Chondrocyte (in vitro differentiated cells): Measurements from ENCODE around the gene AHI1. TPM values are rescaled to one million over a fixed set of nuclear protein-coding genes. Genes with fewer than 3 reads are reported as not detected.

Experiments
- DNase-seq: peaks from one replicate; pipeline ENCODE4 v3.0.0; 2021; ENCODE audit warnings: mixed read lengths, low spot score
- H3K27ac Mint-ChIP-seq: one replicate; pipeline ENCODE4 v1.8.0; 2021; ENCODE audit warnings: mild to moderate bottlenecking, moderate library complexity, mixed read lengths; ENCODE audit not compliant: unreplicated experiment
- H3K27me3 Mint-ChIP-seq: 2 replicates; pipeline ENCODE4 v1.8.0; 2021; ENCODE audit warnings: low read depth, mixed read lengths
- H3K36me3 Mint-ChIP-seq: 2 replicates; pipeline ENCODE4 v1.8.0; 2021; ENCODE audit warnings: low read depth, mixed read lengths
- H3K4me1 Mint-ChIP-seq: 2 replicates; pipeline ENCODE4 v1.8.0; 2021; ENCODE audit warnings: low read depth, mild to moderate bottlenecking, mixed read lengths
- H3K4me3 Mint-ChIP-seq: one replicate; pipeline ENCODE4 v1.8.0; 2021; ENCODE audit warnings: mild to moderate bottlenecking, moderate library complexity, mixed read lengths; ENCODE audit not compliant: unreplicated experiment
- H3K9me3 Mint-ChIP-seq: 2 replicates; pipeline ENCODE4 v1.8.0; 2021; ENCODE audit warnings: low read depth, mixed read lengths
- CTCF ChIP-seq: fragments of 200-600 bp; sonication (generic); IDR thresholded peaks from 2 replicates; pipeline ENCODE4 v1.5.0; 2021; ENCODE audit warnings: antibody characterized with exemption, mild to moderate bottlenecking, moderate library complexity
- total RNA-seq: library from RNA; stranded (reverse); gene quantifications from 3 replicates; pipeline ENCODE4 v1.2.1, GENCODE V29; 2021

AHI1 gene
- total RNA-seq, 1 donor from 2014 or later = 14.8 TPM

GRCh38 chr6:135481783-135482369 lies 15.7 kb downstream of the AHI1 start:
- Mint-ChIP-seq H3K36me3 (peaks cover 51% of the 10 kb centered on the region), H3K4me1 (no peaks in the 10 kb centered on the region), H3K9me3 (peaks cover 29% of the 10 kb centered on the region), H3K27ac (no peak overlapping the region), H3K4me3 (no peak overlapping the region), H3K27me3 (no peaks in the 10 kb centered on the region)
- no peak for TF ChIP-seq CTCF
- DNase-seq = no peak

GRCh38 chr6:135479601-135480000 lies 17.9 kb downstream of the AHI1 start:
- Mint-ChIP-seq H3K9me3 (peaks cover 27% of the 10 kb centered on the region), H3K27ac (no peak overlapping the region), H3K27me3 (no peaks in the 10 kb centered on the region), H3K4me1 (no peaks in the 10 kb centered on the region), H3K36me3 (peaks cover 44% of the 10 kb centered on the region), H3K4me3 (no peak overlapping the region)
- no peak for TF ChIP-seq CTCF
- no peak for DNase-seq

- Mint-ChIP-seq H3K27me3 (no peaks in the 10 kb centered on the region), H3K9me3 (peaks cover 20% of the 10 kb centered on the region), H3K4me1 (no peaks in the 10 kb centered on the region), H3K36me3 (peaks cover 36% of the 10 kb centered on the region), H3K4me3 (no peak overlapping the region), H3K27ac (no peak overlapping the region)
- no peak for TF ChIP-seq CTCF
- no peak for DNase-seq
Observed at GRCh38 chr6:135478626-135479025, 18.9 kb downstream of the AHI1 start.

- Mint-ChIP-seq H3K9me3 (peaks cover 12% of the 10 kb centered on the region), H3K36me3 (peaks cover 21% of the 10 kb centered on the region), H3K27me3 (no peaks in the 10 kb centered on the region), H3K27ac (no peak overlapping the region), H3K4me3 (no peak overlapping the region), H3K4me1 (no peaks in the 10 kb centered on the region)
- DNase-seq = no peak
- TF ChIP-seq CTCF = no peak
Observed at GRCh38 chr6:135475292-135475886, 22.2 kb downstream of the AHI1 start.

GRCh38 chr6:135474362-135474761 lies 23.2 kb downstream of the AHI1 start:
- DNase-seq = no peak
- Mint-ChIP-seq H3K36me3 (peaks cover 16% of the 10 kb centered on the region), H3K4me1 (no peaks in the 10 kb centered on the region), H3K9me3 (peaks cover 14% of the 10 kb centered on the region), H3K27ac (no peak overlapping the region), H3K27me3 (no peaks in the 10 kb centered on the region), H3K4me3 (no peak overlapping the region)
- TF ChIP-seq CTCF = no peak
